GM06990 (cell line): ENCODE data around the gene ETV2.
A peak's percentile ranks its signal among the peaks of the same experiment; 100 is the strongest.
"Not testable (repeated sequence)": the region's sequence is repeated elsewhere in the genome, so short reads cannot be mapped to it uniquely, and the experiment has no call there.

Source experiments
- DNase-seq: peaks from one replicate; pipeline ENCODE4 v3.0.0-alpha.2; 2011; ENCODE audit not compliant: insufficient read length; ENCODE audit errors: extremely low read depth
- H3K27me3 ChIP-seq: replicated peaks from 2 replicates; pipeline ENCODE4 v1.6.0; 2011; ENCODE audit warnings: low read length; ENCODE audit not compliant: control insufficient read depth, insufficient read depth
- H3K36me3 ChIP-seq: 2 replicates; pipeline ENCODE4 v1.5.1; 2011; ENCODE audit warnings: low read length; ENCODE audit not compliant: control insufficient read depth, insufficient read depth
- H3K4me3 ChIP-seq: replicated peaks from 2 replicates; pipeline ENCODE4 v1.5.1; 2011; ENCODE audit warnings: low read depth, mild to moderate bottlenecking, control low read depth, low read length
- CTCF ChIP-seq: IDR thresholded peaks from 2 replicates; pipeline ENCODE4 v1.5.1; 2011; ENCODE audit warnings: low read length, control low read depth, mild to moderate bottlenecking, inconsistent platforms; ENCODE audit not compliant: insufficient read depth, poor library complexity, severe bottlenecking

The ETV2 gene

DNA sequence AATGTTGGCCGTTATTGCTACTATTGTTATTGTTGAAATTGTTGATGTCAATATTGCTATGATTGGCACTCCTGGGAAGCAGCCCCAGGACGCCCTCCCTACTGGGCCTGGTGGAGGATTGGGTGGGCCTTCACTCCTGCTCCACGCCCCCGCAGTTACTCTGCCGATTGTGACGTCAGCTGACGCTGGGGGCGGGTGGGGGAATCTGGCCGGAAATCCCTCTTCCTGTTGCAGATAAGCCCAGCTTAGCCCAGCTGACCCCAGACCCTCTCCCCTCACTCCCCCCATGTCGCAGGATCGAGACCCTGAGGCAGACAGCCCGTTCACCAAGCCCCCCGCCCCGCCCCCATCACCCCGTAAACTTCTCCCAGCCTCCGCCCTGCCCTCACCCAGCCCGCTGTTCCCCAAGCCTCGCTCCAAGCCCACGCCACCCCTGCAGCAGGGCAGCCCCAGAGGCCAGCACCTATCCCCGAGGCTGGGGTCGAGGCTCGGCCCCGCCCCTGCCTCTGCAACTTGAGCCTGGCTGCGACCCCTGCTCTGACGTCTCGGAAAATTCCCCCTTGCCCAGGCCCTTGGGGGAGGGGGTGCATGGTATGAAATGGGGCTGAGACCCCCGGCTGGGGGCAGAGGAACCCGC lies at the start of gene ETV2:
ETV2 (plus strand) TSS at position 231 of the 637 bp plus-strand sequence. CDS start 716 bp downstream, outside the sequence.
- peak; percentile 73 for DNase-seq
- H3K36me3 ChIP-seq = peaks cover 15% of the 10 kb centered on the region

DNA sequence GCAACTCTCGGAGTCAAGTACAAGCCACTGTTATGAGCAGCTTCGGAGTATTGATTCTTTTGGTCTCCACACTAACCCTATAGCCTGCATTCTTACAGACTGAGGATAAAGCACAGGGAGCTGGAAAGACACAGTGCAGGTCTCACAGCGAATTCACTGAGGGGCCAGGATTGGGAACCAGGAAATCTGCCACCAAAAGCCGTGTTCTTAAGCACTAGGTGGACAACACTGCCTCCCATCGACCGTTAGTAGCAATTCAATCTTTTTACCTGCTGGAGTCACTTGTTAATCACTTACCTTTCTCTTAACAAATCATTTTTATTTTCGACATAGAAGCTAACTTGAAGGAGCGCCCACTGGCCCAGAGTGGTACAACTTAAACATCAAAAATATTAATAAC lies 49.3 kb upstream of the ETV2 start:
- no peak for DNase-seq
- Histone ChIP-seq H3K27me3 (no peaks in the 10 kb centered on the region), H3K4me3 (no peak overlapping the region), H3K36me3 (no peaks in the 10 kb centered on the region)
- TF ChIP-seq CTCF = peak; percentile 65

More for the DNA sequence above, at the start of gene ETV2:
- no peaks in the 10 kb centered on the region for H3K27me3 ChIP-seq
- peak within 1 kb of the TSS; percentile 8; the same call in 1 of the 2 replicates for H3K4me3 ChIP-seq
- no peak for TF ChIP-seq CTCF

DNA sequence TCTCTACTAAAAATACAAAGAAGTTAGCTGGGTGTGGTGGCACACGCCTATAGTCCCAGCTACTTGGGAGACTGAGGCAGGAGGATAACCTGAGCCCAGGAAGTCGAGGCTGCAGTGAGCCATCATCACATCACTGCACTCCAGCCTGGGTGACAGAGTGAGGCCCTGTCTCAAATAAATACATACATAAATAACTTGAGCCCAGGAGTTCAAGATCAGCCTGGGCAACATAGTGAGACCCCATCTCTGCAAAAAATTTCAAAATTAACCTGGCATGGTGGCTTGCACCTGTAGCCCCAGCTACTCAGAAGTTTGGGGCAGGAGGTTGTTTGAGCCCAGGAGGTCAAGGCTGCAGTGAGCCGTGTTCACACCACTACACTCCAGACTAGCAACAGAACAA lies 46.5 kb upstream of the ETV2 start:
- DNase-seq, H3K36me3 ChIP-seq, H3K4me3 ChIP-seq, H3K27me3 ChIP-seq: not testable (repeated sequence)

DNA sequence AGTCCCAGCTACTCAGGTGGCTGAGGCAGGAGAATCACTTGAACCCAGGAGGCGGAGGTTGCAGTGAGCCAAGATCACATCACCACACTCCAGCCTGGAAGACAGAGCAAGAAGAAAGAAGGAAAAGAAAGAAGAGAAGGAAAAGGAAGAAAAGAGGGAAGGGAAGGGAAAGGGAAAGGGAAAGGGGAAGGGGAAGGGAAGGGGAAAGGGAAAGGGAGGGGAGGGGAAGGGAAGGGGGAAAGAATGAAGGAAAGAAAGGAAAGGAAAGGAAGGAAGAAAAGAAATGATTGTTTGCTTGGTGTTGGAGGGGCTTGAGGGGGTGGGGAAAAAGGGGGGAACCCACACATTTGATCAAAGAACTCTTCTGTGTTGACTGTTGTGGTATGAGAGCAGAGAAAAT lies 45.6 kb upstream of the ETV2 start:
- Histone ChIP-seq H3K4me3 (no peak overlapping the region), H3K36me3 (no peaks in the 10 kb centered on the region), H3K27me3 (no peaks in the 10 kb centered on the region)
- DNase-seq = no peak
- no peak for TF ChIP-seq CTCF

GRCh38 chr19:35596366-35596999 lies 45.1 kb upstream of the ETV2 start:
- DNase-seq = peak; percentile 59
- TF ChIP-seq CTCF = no peak
- no peaks in the 10 kb centered on the region for H3K36me3 ChIP-seq
- no peaks in the 10 kb centered on the region for H3K27me3 ChIP-seq
- no peak overlapping the region; the same call in 1 of the 2 replicates for H3K4me3 ChIP-seq

- no peak overlapping the region for H3K4me3 ChIP-seq
- DNase-seq = no peak
- no peaks in the 10 kb centered on the region for H3K36me3 ChIP-seq
- no peak for TF ChIP-seq CTCF
- H3K27me3 ChIP-seq = no peaks in the 10 kb centered on the region
Observed at GRCh38 chr19:35601971-35602370, 39.6 kb upstream of the ETV2 start.

GRCh38 chr19:35604436-35604835 lies 37.1 kb upstream of the ETV2 start:
- not testable (repeated sequence) for H3K27me3 ChIP-seq, DNase-seq, H3K4me3 ChIP-seq, H3K36me3 ChIP-seq

DNA sequence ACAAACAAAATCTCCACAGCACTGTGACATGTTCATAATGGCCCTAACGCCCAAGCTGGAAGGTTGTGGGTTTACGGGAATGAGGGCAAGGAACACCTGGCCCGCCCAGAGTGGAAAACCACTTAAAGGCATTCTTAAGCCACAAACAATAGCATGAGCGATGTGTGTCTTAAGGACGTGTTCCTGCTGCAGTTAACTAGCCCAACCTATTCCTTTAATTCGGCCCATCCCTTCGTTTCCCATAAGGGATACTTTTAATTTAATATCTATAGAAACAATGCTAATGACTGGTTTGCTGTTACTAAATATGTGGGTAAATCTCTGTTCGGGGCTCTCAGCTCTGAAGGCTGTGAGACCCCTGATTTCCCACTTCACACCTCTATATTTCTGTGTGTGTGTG lies 34.4 kb upstream of the ETV2 start:
- not testable (repeated sequence) for DNase-seq, H3K4me3 ChIP-seq, H3K27me3 ChIP-seq, H3K36me3 ChIP-seq
